ES-I3 (cell line): ENCODE results near the gene ZBTB49.

ENCODE experiments used
- H3K36me3 ChIP-seq: 2 replicates; pipeline ENCODE4 v1.6.1; 2013; ENCODE audit warnings: mild to moderate bottlenecking, low read length, control low read depth, moderate library complexity; ENCODE audit not compliant: insufficient read depth
- H3K4me1 ChIP-seq: 2 replicates; pipeline ENCODE4 v1.6.1; 2013; ENCODE audit warnings: mild to moderate bottlenecking, control low read depth, low read length; ENCODE audit not compliant: insufficient read depth
- H3K9ac ChIP-seq: 2 replicates; pipeline ENCODE4 v1.6.1; 2013; ENCODE audit warnings: low read depth, mild to moderate bottlenecking, low read length, moderate library complexity
- H3K9me3 ChIP-seq: 2 replicates; pipeline ENCODE4 v1.6.1; 2013; ENCODE audit warnings: mild to moderate bottlenecking, low read length, moderate library complexity; ENCODE audit not compliant: control insufficient read depth, insufficient read depth

The ZBTB49 gene

DNA sequence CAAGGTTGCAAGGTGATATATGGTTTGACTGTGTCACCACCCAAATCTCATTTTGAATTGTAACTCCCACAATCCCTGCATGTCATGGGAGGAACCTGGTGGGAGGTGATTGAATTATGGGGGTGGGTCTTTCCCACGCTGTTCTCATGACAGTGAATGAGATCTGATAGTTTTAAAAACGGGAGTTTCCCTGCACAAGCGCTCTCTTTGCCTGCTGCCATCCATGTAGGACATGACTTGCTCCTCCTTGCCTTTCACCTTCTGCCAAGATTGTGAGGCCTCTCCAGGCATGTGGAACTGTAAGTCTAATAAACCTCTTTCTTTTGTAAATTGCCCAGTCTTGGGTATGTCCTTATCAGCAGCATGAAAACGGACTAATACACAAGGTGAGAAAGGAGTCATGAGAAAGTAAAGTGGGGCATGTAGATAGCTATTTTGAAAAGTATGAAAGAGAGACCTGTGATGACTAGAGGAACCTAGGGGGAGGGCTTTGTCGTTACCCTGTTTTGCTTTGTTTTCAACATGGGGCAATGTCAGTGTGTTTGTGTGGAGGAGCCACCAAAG, 6.3 kb downstream of the ZBTB49 start:
- H3K4me1 ChIP-seq = no peaks in the 10 kb centered on the region
- no peaks in the 10 kb centered on the region for H3K36me3 ChIP-seq
- H3K9ac ChIP-seq = no peak overlapping the region
- no peaks in the 10 kb centered on the region for H3K9me3 ChIP-seq

DNA sequence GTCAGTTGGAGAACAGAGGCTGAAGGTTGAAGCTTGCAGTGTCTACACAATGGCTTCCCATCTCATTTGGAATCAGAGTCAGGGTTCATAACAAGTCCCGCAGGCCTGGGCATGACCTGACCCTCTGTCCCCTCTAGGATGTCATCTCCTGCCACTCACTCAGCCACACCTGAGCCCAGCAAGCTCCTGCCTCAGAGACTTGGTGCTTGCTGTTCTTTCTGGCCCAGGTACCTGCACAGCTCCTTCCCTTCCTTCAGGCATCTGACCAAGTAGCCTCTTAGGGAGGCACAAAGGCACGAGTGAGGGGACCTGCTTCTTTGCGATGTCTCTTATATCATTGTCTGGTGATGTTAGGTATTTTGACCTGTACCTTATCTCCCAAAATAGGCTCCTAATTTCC, 9.0 kb downstream of the ZBTB49 start:
- H3K9me3 ChIP-seq = no peaks in the 10 kb centered on the region
- H3K36me3 ChIP-seq = no peaks in the 10 kb centered on the region
- H3K4me1 ChIP-seq = no peaks in the 10 kb centered on the region
- H3K9ac ChIP-seq = no peak overlapping the region

DNA sequence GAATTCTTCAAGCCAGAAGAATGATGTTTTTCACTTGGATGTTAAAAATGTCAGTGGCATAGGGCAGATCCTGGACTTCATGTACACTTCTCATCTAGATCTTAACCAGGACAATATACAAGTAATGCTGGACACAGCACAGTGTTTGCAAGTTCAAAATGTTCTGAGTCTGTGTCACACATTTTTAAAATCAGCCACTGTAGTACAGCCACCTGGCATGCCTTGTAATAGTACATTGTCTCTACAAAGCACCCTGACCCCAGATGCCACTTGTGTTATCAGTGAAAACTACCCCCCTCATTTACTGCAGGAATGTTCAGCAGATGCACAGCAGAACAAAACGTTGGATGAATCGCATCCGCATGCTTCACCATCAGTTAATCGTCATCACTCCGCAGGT, 11.9 kb downstream of the ZBTB49 start:
- Histone ChIP-seq H3K4me1 (no peaks in the 10 kb centered on the region), H3K36me3 (no peaks in the 10 kb centered on the region), H3K9me3 (no peaks in the 10 kb centered on the region), H3K9ac (no peak overlapping the region)

DNA sequence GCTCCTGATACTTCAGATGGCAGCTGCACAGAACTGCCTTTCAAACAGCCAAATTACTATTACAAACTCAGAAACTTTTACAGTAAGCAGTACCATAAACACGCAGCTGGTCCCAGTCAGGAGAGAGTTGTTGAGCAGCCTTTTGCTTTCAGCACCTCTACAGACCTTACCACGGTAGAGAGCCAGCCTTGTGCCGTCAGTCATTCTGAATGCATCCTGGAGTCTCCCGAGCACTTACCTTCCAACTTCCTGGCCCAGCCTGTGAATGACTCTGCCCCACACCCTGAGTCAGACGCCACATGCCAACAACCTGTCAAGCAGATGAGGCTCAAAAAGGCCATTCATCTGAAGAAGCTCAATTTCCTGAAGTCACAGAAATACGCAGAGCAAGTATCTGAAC, 12.4 kb downstream of the ZBTB49 start:
- H3K9me3 ChIP-seq = no peaks in the 10 kb centered on the region
- H3K9ac ChIP-seq = no peak overlapping the region
- H3K4me1 ChIP-seq = no peaks in the 10 kb centered on the region
- no peaks in the 10 kb centered on the region for H3K36me3 ChIP-seq

DNA sequence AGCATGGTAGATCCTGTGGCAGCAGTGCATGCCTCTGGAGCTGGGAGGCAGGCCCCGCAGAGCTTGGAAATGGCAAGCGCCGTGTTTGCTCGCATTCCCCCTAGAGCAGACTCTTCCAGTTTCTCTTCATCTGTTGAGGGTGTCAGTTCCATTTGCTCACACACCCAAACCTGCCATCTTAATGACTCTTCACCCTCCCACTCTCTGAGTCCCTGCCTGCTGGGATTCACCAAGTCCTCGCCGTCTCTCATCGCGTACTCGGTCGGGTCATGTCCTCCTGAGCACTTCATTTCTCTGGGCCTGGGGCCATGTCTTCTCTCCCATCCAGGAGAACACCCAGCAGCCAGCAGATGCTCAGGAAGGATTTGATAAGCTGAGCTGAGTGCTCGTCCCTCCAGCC, 16.9 kb downstream of the ZBTB49 start:
- Histone ChIP-seq H3K4me1 (no peaks in the 10 kb centered on the region), H3K36me3 (no peaks in the 10 kb centered on the region), H3K9me3 (no peaks in the 10 kb centered on the region), H3K9ac (no peak overlapping the region)

DNA sequence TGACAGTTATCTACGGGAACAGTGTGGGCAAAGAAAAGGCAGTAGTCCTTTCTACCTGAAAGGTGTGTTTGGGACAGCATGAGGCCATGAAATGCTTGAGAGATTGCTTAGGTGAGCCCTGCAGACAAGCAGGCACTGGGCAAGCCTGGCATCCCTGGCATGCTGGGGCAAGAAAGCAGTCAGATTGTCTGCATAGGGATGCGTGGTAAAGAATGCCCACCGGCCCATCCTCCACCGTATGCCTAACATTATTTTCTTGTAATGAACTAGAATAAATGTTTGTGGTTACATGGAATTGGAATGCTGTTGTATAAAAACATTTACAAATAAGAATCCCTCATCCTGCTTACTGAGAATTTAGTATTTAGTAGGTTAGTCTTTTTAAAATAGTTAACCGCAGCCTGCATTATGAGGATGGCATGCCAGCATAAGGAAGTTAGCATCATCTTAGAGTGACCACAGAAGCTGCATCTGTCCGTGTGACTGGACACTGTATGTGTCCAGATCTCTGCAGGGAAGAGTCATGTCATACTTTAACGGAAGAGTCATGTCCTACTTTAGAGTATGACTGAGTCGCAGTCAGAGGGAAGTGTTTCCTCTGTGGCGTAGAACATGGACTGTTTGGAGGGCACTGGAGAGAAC, 18.9 kb downstream of the ZBTB49 start:
- H3K9me3 ChIP-seq = no peaks in the 10 kb centered on the region
- H3K9ac ChIP-seq = no peak overlapping the region
- no peaks in the 10 kb centered on the region for H3K36me3 ChIP-seq
- H3K4me1 ChIP-seq = no peaks in the 10 kb centered on the region

DNA sequence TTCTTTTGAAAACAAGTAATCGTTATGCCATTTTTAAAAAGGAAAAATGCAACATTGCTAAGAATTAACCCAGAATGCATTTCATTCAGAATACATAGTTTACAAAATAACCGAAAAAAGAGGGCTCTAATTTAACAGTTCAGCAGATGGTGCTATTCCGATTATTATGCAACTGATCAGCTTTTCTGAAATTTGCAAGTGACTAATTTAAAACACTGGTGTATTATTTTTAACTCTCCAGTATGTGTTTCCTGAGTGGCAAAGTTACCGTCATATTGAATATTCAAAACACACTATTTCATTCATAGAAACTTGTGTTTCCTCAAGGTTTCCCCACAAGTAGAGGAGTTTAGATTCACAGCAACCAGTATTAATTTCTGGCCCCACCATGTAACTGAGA, 21.1 kb downstream of the ZBTB49 start:
- Histone ChIP-seq H3K4me1 (no peaks in the 10 kb centered on the region), H3K9ac (no peak overlapping the region), H3K36me3 (no peaks in the 10 kb centered on the region), H3K9me3 (no peaks in the 10 kb centered on the region)

DNA sequence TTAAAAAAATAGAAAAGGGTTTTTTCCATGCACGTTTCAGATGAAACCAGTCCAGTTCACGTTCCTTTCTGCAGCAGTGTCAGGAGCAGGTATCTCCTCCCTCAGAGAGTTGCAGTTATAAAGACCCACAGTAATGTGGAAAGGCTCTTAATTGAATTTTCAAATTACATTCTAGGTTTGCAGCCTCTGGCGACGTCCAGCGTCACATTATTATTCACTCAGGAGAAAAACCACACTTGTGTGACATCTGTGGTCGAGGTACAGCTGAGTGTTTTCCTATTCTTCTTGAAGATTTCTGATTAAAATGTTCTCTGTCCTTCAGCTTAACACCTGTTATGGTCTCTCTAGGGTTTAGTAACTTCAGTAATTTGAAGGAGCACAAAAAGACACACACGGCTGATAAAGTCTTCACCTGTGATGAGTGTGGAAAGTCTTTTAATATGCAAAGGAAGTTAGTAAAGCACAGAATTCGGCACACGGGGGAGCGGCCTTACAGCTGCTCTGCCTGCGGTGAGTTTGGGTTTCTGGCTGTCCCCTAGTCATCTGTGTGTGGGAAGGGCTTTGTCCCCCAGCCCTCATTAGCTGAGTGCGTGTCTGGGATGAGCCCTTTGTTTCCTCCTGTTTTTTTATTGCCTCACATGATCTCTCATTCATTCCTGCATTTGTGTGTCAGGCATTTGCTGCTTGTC, 25.6 kb downstream of the ZBTB49 start:
- Histone ChIP-seq H3K36me3 (peaks cover 3% of the 10 kb centered on the region; the same call in 1 of the 2 replicates), H3K9me3 (no peaks in the 10 kb centered on the region), H3K9ac (no peak overlapping the region), H3K4me1 (no peaks in the 10 kb centered on the region)

DNA sequence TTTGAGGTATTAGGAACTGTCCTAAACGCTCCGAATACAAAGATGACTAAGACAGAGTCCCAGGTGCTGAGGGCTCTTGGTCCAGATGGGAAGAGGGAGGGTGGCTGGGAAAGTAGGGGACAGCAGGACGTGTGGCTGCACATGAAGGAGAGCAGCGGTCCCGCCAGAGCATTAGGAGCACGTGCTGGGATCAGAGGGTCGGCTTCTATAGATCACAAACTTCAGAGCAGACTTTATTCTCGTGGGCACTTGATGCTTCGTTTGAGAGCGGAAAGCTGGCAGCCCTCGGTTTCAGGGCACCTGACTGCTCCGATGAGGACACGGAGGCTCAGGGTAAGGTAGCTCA, 26.1 kb downstream of the ZBTB49 start:
- Histone ChIP-seq H3K4me1 (no peaks in the 10 kb centered on the region), H3K36me3 (peaks cover 3% of the 10 kb centered on the region; the same call in 1 of the 2 replicates), H3K9ac (no peak overlapping the region), H3K9me3 (no peaks in the 10 kb centered on the region)

DNA sequence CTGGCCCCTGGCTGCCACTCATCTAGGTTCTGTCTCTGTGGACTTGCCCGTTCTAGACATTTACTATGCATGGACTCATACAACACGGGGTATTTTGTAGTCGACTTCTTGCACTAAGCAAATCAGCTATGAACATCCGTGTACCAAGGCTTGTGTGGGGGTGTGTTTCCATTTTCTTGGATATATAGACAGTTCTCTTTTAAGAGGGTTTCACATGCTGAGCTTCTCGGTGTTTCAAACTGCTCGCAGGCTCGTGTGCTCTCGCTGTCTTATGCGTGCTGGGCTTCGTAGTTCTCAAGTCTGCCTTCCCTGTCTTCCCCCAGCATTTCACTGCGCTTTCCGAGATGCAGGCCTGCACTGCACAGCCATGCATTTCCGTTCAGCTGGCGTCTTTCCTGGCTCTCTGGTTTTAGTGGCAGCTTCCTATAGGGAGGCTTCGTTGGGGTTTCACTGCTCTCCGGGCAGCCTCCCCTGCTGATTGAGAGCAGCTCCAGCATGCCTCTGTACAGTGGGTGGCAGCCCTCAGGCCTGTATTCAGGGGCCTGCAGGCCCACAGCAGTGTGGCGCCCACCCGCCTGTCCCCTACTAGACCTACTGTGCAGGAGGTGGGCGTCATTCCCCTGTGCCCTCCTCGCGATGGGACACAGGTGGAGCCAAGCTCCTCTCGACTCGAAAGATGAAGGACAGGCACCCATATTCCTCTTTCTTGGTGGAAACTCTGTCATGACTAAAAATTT, 27.6 kb downstream of the ZBTB49 start:
- H3K36me3 ChIP-seq = peaks cover 3% of the 10 kb centered on the region; the same call in 1 of the 2 replicates
- H3K9me3 ChIP-seq = no peaks in the 10 kb centered on the region
- H3K4me1 ChIP-seq = no peaks in the 10 kb centered on the region
- H3K9ac ChIP-seq = no peak overlapping the region

DNA sequence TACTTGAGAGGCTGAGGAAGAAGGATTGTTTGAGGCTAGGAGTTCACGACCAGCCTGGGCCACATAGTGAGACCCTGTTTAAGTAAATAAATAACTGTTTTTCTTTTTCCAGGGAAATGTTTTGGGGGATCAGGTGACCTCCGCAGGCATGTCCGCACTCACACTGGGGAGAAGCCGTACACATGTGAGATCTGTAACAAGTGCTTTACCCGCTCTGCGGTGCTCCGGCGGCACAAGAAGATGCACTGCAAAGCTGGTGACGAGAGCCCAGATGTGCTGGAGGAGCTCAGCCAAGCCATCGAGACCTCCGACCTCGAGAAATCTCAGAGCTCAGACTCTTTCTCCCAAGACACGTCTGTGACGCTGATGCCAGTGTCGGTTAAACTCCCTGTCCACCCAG, 30.5 kb downstream of the ZBTB49 start:
- H3K9me3 ChIP-seq = no peaks in the 10 kb centered on the region
- peaks cover 6% of the 10 kb centered on the region; the same call in 1 of the 2 replicates for H3K36me3 ChIP-seq
- H3K4me1 ChIP-seq = peaks cover 8% of the 10 kb centered on the region
- H3K9ac ChIP-seq = no peak overlapping the region

DNA sequence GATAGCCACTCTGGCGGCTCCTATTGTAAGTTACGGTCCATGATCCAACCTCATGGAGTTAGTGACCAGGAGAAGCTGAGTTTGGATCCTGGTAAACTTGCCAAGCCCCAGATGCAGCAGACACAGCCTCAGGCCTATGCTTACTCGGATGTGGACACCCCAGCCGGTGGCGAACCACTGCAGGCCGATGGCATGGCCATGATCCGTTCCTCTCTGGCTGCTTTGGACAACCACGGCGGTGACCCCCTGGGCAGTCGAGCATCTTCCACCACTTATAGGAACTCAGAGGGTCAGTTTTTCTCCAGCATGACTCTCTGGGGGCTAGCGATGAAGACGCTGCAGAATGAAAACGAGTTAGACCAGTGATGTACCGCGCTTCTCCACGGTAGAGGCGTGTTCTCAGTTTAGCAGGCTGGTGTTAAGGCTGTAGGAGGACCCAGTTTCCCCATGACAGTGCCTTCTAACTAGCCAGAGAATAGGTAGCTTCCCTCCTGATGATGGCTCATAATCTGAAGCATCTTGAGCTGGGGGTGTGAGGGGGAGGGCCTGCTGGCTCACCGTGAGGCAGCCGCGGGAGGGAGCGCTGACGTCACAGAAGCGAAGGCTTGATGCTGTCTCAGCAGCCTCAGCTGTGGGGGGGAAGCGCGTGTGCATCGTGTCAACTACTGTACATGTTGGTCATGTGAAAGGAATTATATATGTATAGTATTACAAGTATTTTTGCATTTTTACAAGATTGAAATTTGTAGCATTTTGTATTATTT, 31.1 kb downstream of the ZBTB49 start:
- Histone ChIP-seq H3K9ac (no peak overlapping the region), H3K4me1 (peaks cover 8% of the 10 kb centered on the region), H3K36me3 (peaks cover 6% of the 10 kb centered on the region; the same call in 1 of the 2 replicates), H3K9me3 (no peaks in the 10 kb centered on the region)

DNA sequence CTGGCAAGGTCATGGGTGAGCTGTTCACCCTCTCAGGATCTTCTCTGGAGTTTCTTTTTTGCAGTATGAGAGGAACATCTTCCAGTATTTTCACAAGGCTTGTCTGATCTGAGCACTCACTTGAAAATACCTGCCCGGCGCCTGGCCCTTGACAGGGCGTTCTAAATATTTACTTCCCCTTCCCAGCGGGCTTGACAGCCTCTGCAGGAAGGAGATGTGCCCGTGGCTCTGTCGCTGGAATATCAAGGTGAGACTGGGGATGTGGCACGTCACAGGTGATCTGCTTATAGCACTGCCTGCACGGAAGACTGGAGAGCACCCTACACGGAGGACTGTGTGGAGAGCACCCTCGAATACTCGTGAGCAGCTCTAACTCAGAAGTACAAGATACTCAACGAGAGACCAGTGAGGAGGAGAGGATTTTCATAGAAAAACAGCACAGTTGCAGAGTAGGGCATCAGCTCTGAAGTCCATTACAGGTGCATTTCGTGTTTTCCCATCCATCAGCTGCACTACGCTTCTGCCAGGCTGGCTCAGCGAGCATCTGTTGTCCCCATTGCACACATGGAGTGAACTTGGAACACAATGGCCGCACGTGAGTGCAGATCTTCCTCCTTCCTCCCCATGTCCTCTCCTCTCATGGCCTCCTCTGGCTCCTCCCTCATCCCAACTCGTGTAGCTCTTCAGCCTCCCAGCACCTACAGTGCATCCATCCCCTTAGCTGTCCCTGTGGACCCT, 32.1 kb downstream of the ZBTB49 start:
- Histone ChIP-seq H3K36me3 (peaks cover 6% of the 10 kb centered on the region; the same call in 1 of the 2 replicates), H3K9ac (no peak overlapping the region), H3K4me1 (peaks cover 8% of the 10 kb centered on the region), H3K9me3 (no peaks in the 10 kb centered on the region)
